K562 (cell line): ENCODE data around the gene MALRD1.

Experiments
- COPS2 ChIP-seq: fragments of 450-650 bp; conservative IDR thresholded peaks from 2 replicates; pipeline ENCODE4 v1.6.1; 2016; ENCODE audit warnings: mild to moderate bottlenecking, moderate library complexity
- ZNF232 ChIP-seq: sonication (generic); formaldehyde crosslinking; IDR thresholded peaks from 2 replicates; pipeline ENCODE4 v1.8.0; 2022; ENCODE audit warnings: mild to moderate bottlenecking, missing genetic modification reagents
- ZNF316 ChIP-seq: fragments of 450-650 bp; IDR thresholded peaks from 2 replicates; pipeline ENCODE4 v1.6.1; 2016
- TF ChIP-seq, protein P1 (sequence below): fragments of 450-650 bp; formaldehyde crosslinking; IDR thresholded peaks from 2 replicates; pipeline ENCODE4 v1.4.0; 2020; ENCODE audit warnings: mild to moderate bottlenecking, moderate library complexity

DNA sequence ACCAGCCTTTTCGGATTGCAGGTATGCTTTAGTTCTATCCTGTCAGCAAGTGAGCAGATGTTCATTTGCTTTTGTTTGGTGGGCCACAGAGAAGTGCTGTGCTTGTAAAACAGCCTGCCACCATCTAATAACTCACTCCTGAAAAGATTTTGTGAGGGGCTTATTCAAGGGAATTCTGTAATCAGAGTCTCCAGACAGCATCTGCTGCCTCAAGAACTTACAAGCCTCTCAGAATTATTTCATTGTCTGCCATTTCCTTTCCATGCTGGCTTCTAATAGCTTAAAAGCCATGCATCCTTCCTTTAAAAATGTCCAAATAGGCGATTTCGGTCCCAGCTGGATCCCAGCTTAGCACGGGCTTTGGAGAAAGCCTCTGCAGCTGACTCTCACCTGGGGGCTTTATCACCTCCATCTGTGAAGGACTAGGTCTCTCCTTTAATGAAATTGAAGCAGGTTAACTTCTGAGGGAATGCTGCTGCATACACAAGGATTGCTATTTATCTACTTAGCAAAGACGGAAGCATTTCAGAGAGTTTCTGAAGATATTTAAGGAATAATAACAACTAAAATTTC lies 48.0 kb downstream of the MALRD1 start:
- no peak for TF ChIP-seq COPS2
- TF ChIP-seq ZNF232 (CRISPR knock-in tag) = no peak
- TF ChIP-seq, protein P1, sequence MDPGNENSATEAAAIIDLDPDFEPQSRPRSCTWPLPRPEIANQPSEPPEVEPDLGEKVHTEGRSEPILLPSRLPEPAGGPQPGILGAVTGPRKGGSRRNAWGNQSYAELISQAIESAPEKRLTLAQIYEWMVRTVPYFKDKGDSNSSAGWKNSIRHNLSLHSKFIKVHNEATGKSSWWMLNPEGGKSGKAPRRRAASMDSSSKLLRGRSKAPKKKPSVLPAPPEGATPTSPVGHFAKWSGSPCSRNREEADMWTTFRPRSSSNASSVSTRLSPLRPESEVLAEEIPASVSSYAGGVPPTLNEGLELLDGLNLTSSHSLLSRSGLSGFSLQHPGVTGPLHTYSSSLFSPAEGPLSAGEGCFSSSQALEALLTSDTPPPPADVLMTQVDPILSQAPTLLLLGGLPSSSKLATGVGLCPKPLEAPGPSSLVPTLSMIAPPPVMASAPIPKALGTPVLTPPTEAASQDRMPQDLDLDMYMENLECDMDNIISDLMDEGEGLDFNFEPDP = no peak
- TF ChIP-seq ZNF316 = no peak
